HepG2 (cell line): ENCODE data around the gene PRKCB. TPM values are rescaled to one million over a fixed set of nuclear protein-coding genes. Genes with fewer than 3 reads are reported as not detected.

Experiments used
- ATAC-seq: fragments of 200-7000 bp; cut with Tn5 transposase; 3 replicates; pipeline ENCODE4 v1.9.1; 2020; ENCODE audit warnings: mild to moderate bottlenecking, moderate library complexity
- BruUV-seq: library from RNA; stranded (reverse); fragments of 400-500 nt; replicated peaks from 2 replicates; lab custom pipeline; 2021; lab: Mats Ljungman, UMichigan
- CTCF ChIA-PET: fragments of 300-600 bp; formaldehyde crosslinking; extraction: SDS; loops from one replicate; lab custom pipeline; 2021; ENCODE audit warnings: low total read pairs, inconsistent platforms, low intra/inter-chr PET ratio; lab: Yijun Ruan, JAX
- POLR2A ChIA-PET: fragments of 350-600 bp; sonication (Branson Sonifier 250); formaldehyde crosslinking; loops from one replicate; lab custom pipeline; 2020; ENCODE audit warnings: antibody characterized with exemption, inconsistent platforms; lab: Yijun Ruan, JAX
- DNase-seq: peaks from one replicate; pipeline ENCODE4 v3.0.0-alpha.2; 2015; ENCODE audit warnings: low spot score
- FAIRE-seq: peaks from 3 replicates; lab custom pipeline; 2011; peaks lifted over from hg19 to GRCh38; lab: Jason Lieb, UNC
- H2AFZ ChIP-seq: one replicate; pipeline ENCODE4 v1.6.1; 2011; ENCODE audit warnings: low read length, inconsistent platforms
- H3K27ac ChIP-seq: fragments of 300-600 bp; 3 replicates; pipeline ENCODE4 v1.8.0; 2011; ENCODE audit warnings: mixed run types, mild to moderate bottlenecking, mixed read lengths, low read length, inconsistent platforms; ENCODE audit not compliant: insufficient read depth; ENCODE audit errors: extremely low read length
- H3K27me3 ChIP-seq, 2 experiments: fragments of 200-600 bp in 1 of 2; 2 replicates in 1 of 2; 3 replicates in 1 of 2; pipeline versions ENCODE4 v1.6.0 to v1.8.0; 2011; ENCODE audit warnings: low read length in 2 of 2, mild to moderate bottlenecking in 2 of 2, moderate library complexity in 2 of 2, inconsistent platforms in 1 of 2; ENCODE audit not compliant: insufficient read depth in 2 of 2, control insufficient read depth in 1 of 2
- H3K36me3 ChIP-seq, 2 experiments: fragments of 200-600 bp in 1 of 2; replicated peaks in 1 of 2; 2 replicates in 1 of 2; 3 replicates in 1 of 2; pipeline versions ENCODE4 v1.5.1 to v1.8.0; 2011; ENCODE audit warnings: low read length in 2 of 2, inconsistent platforms in 1 of 2; ENCODE audit not compliant: insufficient read depth in 2 of 2, control insufficient read depth in 1 of 2
- H3K4me1 ChIP-seq: 2 replicates; pipeline ENCODE4 v1.5.1; 2012; ENCODE audit warnings: low read length, inconsistent platforms; ENCODE audit not compliant: insufficient read depth
- H3K4me2 ChIP-seq: 2 replicates; pipeline ENCODE4 v1.6.0; 2011; ENCODE audit warnings: low read depth, low read length, inconsistent platforms
- H3K4me3 ChIP-seq, 3 experiments: fragments of 200-600 bp in 1 of 3; sonication (generic), shearing (Covaris generic) in 1 of 3; replicated peaks in 1 of 3; 2 replicates each; pipeline ENCODE4 v1.5.1; 2011 to 2016; ENCODE audit warnings: low read length in 3 of 3, inconsistent platforms in 2 of 3, low read depth in 2 of 3, mild to moderate bottlenecking in 2 of 3, control low read depth in 1 of 3, mixed read lengths in 1 of 3; ENCODE audit not compliant: insufficient read depth in 1 of 3
- H3K79me2 ChIP-seq: one replicate; pipeline ENCODE4 v1.6.1; 2011; ENCODE audit warnings: low read length, inconsistent platforms; ENCODE audit not compliant: insufficient read depth
- H3K9ac ChIP-seq: 2 replicates; pipeline ENCODE4 v1.6.0; 2011; ENCODE audit warnings: mild to moderate bottlenecking, low read depth, low read length, inconsistent platforms; ENCODE audit not compliant: insufficient read depth
- H3K9me3 ChIP-seq: 2 replicates; pipeline ENCODE4 v1.5.1; 2012; ENCODE audit warnings: mild to moderate bottlenecking, low read length
- H4K20me1 ChIP-seq: 2 replicates; pipeline ENCODE4 v1.6.0; 2011; ENCODE audit warnings: inconsistent platforms, mild to moderate bottlenecking, low read length, moderate library complexity; ENCODE audit not compliant: insufficient read depth
- ATF5 ChIP-seq: sonication (generic); formaldehyde crosslinking; IDR thresholded peaks from 2 replicates; pipeline ENCODE4 v1.4.0; 2020; ENCODE audit warnings: mild to moderate bottlenecking, low read depth, missing genetic modification reagents
- DR1 ChIP-seq: sonication (generic); formaldehyde crosslinking; IDR thresholded peaks from 2 replicates; pipeline ENCODE4 v1.8.0; 2021; ENCODE audit warnings: mild to moderate bottlenecking, missing genetic modification reagents, inconsistent platforms
- HNRNPK ChIP-seq: fragments of 200-400 bp; formaldehyde crosslinking; IDR thresholded peaks from 2 replicates; pipeline ENCODE4 v1.6.1; 2018; ENCODE audit warnings: low read length, low read depth, moderate library complexity, mild to moderate bottlenecking; ENCODE audit not compliant: poor library complexity, severe bottlenecking
- THAP9 ChIP-seq: sonication (generic); formaldehyde crosslinking; IDR thresholded peaks from 2 replicates; pipeline ENCODE4; 2020; ENCODE audit warnings: missing genetic modification reagents, mild to moderate bottlenecking, borderline replicate concordance
- ZNF768 ChIP-seq: sonication (generic); formaldehyde crosslinking; IDR thresholded peaks from 2 replicates; pipeline ENCODE4 v1.4.0; 2020; ENCODE audit warnings: missing genetic modification reagents
- WGBS: methylation state at CpG from one replicate; pipeline ENCODE4 v1.1.6; 2017; ENCODE audit warnings: low lambda C conversion rate; 5-methylcytosine and 5-hydroxymethylcytosine counted together
- in situ Hi-C: cut with HindIII; loops from 2 replicates; pipeline ENCODE4 v1.10.0; 2017; ENCODE audit warnings: low pct_unique_long_range_greater_than_20kb; ENCODE audit not compliant: extremely low pct_ligation_motif_present
- intact Hi-C: fragments of 100-400 bp; cut with micrococcal nuclease; formaldehyde crosslinking; loops from one replicate; pipeline ENCODE4 v1.10.0; 2022; ENCODE audit not compliant: unreplicated experiment
- polyA plus RNA-seq, 8 experiments: library from polyadenylated mRNA; depleted of rRNA in 3 of 8; stranded (reverse) in 7 of 8; unstranded in 1 of 8; fragments of >200 nt; fragmentation: Illumina TruSeq in 4 of 8; extraction: Trizol in 4 of 8; gene quantifications; 2 replicates each; pipeline versions ENCODE4 v1.2.1 to v1.2.3, GENCODE V29; 2011 to 2016; ENCODE audit warnings: low read depth in 4 of 8, missing spikeins in 1 of 8, mixed read lengths in 1 of 8; ENCODE audit not compliant: insufficient read depth in 1 of 8
- total RNA-seq, 5 experiments: library from RNA; depleted of rRNA; stranded (reverse); fragments of >200 nt; fragmentation: Illumina TruSeq; extraction: Trizol; gene quantifications; 2 replicates each; pipeline ENCODE4 v1.2.3, GENCODE V29; 2016; ENCODE audit warnings: low read depth in 1 of 5

PRKCB gene
- total and polyA plus RNA-seq, 2 of the 13 experiments (the other 11 are each of a cell fraction or from before 2014, with no cell fraction given) = 0.01 TPM; not detected in 1

DNA sequence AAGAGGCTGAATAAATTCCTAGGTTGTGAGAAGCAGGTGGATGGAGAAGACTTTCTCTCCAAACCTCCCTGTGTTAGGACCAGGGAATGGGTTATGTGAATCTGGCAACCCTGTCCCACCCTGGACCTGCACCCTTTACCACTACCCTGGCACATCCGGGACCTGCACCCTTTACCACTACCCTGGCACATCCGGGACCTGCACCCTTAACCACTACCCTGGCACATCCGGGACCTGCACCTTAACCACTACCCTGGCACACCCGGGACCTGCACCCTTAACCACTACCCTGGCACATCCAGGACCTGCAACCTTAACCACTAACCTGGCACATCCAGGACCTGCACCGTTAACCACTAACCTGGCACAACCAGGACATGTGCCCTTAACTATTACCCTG lies 213.3 kb downstream of the PRKCB start:
- Histone ChIP-seq H2AFZ (no peak overlapping the region), H3K36me3 (no peaks in the 10 kb centered on the region), H3K9me3 (no peaks in the 10 kb centered on the region), H3K27ac (no peak overlapping the region), H3K4me3 (no peak overlapping the region), H3K4me2 (no peak overlapping the region)
- intact Hi-C loops = no loop called here
- BruUV-seq = no TSS peak
- ATAC-seq (no peak), FAIRE-seq (no peak)
- POLR2A ChIA-PET = no interaction called here
- 3% methylated on average over 4 of the region's 5 CpGs for WGBS
- CTCF ChIA-PET = no interaction called here
- TF ChIP-seq HNRNPK (no peak), ATF5 (CRISPR knock-in tag) (no peak), ZNF768 (CRISPR knock-in tag) (no peak), THAP9 (CRISPR knock-in tag) (no peak), DR1 (CRISPR knock-in tag) (no peak)
- TF ChIP-seq, all 625 proteins: peak for 0
- Histone ChIP-seq H3K4me1 (no peaks in the 10 kb centered on the region), H3K79me2 (no peaks in the 10 kb centered on the region), H3K9ac (no peak overlapping the region), H4K20me1 (no peaks in the 10 kb centered on the region), H3K27me3 (no peaks in the 10 kb centered on the region; a peak in 2 of 5 replicates)
- in situ Hi-C loops = loop anchor here (5.0 kb wide), 1 partner anchor 203 kb away; no protein-coding TSS in a partner anchor
- no peak for DNase-seq
